NCI-H748 (cell line): ENCODE data around the gene LRATD1.
A peak's percentile ranks its signal among the peaks of the same experiment; 100 is the strongest.
"Not testable (repeated sequence)": the region's sequence is repeated elsewhere in the genome, so short reads cannot be mapped to it uniquely, and the experiment has no call there.

ENCODE experiments used
- DNase-seq: peaks from one replicate; lab custom pipeline; 2025; ENCODE audit not compliant: unreplicated experiment; lab: John Stamatoyannopoulos, UW

LRATD1 gene, protein sequence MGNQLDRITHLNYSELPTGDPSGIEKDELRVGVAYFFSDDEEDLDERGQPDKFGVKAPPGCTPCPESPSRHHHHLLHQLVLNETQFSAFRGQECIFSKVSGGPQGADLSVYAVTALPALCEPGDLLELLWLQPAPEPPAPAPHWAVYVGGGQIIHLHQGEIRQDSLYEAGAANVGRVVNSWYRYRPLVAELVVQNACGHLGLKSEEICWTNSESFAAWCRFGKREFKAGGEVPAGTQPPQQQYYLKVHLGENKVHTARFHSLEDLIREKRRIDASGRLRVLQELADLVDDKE

DNA sequence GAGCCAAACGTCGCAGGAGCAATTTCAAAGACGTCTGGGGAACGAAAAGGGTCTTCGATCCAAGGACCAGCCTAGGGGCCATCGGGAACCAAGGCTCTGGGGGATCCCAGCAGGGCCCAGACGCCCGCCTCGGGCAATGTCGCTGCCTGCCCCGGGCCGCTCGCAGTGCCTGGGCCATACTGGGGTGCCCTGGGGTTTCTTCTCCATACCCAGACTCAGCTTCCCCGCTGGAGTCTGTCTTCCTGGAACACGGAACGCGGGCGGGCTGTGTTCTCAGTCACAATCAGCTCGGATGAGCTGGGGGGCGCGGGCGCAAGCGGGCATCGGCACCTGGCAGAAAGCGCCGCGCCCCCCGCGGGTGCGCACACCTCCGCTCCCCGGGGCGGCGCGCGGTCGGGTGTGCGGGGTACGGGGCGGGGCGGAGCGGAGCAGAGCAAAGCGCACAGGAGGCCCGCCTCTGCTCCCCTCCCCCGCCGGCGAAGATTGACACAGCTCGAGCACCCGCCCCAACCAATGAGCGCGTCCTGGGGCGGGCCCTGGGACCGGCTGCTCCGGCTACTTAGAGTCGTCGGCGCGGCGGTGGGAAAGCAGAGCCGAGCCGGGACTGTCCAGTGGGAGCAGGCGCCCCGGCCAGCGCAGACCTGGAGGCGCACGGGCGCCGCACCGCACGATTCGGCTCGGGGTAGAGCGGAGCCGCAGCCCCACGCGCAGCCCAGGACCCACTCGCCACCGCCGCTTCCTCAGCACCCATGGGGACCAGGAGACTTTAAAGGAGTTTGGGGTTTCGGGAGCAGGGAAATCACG is at the start of gene LRATD1:
TSS of gene LRATD1 (plus strand) at position 585 of the 804 bp plus-strand sequence. CDS start 1,263 bp downstream, outside the sequence.
- peak; percentile 95 for DNase-seq

DNA sequence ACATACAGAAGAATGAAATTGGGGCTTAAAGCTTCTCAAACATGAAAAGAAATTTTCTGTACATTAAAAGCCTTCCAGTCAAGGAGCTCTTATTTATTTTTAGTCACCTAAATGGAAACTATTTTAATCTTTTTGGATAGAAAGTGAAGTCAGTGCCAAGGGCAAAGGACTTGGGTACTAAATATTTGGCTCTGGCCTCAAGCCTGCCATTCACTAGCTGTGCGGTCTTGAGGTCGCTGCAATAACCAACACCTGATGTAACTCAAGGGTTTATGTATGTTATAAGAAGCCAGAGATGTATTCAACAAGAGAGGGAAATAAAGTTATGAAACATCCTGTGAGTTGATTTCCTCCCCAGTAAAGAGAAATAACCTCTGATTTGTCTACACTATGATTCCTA is 49.5 kb upstream of the LRATD1 start:
- no peak for DNase-seq

DNA sequence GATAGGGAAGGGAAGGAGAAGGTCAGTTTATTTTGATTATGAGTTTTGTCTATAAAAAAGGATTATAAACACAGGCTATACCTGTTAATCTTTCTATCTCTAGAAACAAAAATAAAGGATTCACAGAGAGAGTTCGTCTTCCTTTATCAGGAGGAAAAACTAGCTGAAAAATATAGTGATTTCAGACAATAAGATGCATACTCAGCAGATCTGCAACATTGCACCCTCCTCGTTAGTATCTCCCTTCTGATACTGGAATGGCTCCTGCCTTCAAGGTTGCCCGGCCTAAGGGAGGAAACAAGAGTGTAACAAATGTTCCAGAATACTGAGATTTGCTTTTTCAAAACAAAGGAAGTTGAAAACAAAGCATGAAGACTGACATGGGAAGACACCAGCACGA is 48.7 kb upstream of the LRATD1 start:
- DNase-seq: no peak

DNA sequence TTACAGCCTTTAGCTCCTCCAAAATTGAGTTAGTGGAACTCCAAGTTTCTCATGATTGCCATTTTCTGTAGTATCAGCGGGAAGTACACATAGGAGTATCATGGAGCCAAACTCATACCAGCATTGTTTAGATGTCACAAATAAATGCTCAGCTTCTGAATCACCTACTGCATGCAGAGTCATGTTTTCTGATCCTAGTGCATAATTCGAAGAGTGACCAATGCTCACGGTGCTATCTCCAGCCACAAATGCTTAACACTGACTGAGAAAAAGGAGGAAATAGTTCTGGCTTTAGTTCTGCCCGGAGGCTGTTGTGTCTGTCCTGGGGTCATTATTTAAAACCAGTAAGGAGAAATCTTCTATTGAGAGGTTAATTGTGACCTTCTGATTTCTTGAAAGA is 45.4 kb upstream of the LRATD1 start:
- DNase-seq: no peak

DNA sequence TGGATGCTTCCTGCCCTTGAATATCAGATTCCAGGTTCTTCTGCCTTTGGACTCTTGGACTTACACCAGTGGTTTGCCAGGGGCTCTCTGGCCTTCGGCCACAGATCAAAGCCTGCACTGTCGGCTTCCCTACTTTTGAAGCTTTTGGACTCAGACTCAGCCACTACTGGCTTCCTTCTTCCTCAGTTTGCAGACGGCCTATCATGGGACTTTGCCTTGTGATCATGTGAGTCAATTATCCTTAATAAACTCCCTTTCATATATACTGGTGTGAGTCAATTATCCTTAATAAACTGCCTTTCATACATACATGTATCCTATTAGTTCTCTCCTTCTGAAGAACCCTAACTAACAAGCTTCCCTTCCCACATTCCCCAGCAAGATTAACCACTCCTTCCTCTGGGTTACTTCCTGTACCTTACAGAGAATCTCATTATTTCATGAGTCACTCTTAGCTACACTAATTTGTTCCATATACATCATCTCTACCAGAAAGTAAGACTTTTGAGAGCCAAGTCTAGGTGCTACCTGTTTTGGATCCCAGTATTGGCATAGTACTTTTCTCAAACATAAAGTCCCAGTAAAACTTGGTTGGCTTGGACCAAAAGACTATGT is 31.3 kb upstream of the LRATD1 start:
- DNase-seq: no peak

DNA sequence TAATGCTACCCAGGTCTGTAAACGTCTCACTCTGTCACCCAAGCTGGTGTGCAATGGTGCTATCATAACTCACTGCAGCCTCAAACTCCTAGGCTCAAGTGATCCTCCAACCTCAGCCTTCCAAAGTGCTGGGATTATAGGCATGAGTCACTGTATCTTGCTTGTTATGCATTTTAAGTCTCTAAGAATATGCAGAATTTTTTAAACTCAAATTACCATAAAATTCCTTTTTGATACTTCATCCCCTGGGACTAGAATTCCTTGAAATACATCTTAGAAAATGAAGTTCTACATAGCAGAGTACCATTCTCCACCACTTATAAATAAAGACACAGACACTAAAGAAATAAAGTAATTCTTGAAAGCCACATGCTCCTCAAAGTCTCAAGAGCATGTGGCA is 30.2 kb upstream of the LRATD1 start:
- no peak for DNase-seq

DNA sequence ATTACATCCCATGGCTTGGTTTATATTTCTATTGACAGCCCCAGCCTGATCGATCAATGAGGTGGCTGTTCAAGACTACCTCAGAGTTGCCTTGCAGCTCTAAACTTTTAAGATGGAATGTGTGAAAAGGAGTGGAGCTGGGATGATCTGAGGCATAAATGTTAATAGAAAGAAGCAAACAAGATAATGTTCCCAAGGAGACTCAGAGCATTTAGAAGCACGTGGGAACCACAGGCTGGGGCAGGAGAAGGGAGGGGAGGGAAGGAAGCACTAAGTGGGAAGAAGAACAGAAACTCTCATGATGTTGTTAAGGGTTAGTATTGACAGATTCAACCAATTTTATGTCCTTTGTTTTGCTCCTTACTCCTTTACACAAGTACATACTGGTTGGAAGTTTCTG is 28.8 kb upstream of the LRATD1 start:
- no peak for DNase-seq

DNA sequence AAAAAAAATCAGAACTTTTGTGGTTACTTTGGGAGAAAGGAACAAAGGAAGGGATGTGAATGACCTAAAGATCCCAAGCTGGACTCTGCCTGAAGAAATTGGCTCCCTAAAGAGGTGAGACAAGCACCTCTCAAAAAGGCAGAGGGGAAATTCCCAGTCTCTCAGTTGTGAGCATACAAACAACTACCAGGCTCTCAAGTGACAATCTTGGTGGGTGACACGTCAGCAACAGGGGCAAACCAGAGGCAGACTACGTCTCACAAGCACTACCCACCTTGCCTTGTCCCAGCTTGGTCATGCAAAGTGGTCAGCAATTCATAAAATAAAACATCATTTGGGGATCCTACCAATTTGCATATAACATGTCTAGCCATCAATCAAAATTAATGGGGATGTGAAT is 24.3 kb upstream of the LRATD1 start:
- no peak for DNase-seq

DNA sequence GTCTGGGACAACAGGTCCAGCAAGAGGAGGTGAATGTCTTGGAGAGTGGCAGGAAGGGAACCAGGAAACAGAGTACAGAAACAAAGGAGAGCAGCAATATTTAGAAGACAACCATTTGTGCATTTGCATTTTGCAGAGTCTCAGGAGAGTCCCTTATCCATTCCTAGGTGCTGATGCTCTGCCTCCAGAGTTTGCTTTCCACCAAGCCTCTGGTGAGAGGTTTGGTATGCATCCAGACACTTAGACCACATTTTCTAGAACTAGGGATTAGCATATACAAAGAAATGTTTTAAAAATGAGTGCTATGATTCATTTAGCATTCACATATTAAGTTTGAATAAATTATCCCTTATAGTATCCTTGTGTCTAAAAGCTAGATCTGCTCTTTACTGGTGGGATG is 18.5 kb upstream of the LRATD1 start:
- no peak for DNase-seq

DNA sequence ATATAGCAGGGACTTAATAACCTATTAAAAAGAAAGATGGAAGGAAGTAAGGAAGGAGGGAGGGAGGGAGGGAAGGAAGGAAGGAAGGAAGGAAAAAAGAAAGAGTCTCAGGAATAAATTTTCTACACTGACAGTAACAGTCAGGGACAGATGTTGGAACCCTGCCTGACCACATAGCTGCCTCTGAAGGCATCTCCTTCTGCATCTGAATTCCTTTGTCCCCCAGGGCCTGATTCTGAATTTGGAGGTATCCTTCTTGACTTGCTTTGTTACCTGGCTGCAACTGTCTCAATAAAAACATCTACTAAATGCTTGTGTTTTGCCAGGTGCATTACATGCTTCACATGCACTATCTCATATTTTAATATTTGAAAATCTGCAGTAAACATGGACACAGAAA is 17.4 kb upstream of the LRATD1 start:
- no peak for DNase-seq

DNA sequence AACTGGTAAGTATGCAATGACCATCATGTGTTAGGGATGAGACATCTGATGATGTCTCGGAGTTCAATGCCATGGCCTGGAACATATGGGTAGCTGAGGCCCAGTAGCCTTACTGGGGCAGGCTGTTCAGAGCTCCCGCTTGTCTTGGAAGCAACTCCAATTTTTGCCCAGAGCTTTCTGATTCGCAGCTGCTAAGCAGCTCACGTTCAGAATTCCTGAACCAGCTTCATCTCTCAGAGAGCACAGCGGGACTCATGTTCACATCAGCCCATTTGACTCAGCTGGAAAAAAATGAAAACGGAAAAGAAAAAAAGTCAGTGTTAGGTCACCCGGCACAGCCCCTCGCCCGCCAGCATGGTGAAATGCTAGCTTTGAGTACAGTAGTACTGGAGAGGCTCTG is 16.8 kb upstream of the LRATD1 start:
- DNase-seq: no peak

DNA sequence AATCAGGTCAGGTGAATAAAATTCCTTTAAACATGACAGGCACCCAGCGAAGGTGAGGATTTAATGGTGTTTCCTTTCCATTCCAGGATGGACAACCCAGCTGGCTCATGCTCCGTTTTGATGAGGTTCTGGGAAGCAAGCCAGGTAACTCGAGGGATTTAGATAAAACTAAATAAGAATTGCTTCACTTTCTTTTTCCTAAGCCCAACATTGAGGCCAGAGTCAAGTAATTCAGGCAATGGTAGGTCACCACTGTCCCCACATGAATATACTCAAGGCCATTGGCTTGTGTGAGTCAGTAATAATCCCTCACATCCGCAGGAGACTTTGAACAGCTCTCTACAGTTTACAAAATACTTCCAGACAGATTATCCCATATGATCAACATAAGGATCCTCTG is 16.2 kb upstream of the LRATD1 start:
- DNase-seq: no peak

DNA sequence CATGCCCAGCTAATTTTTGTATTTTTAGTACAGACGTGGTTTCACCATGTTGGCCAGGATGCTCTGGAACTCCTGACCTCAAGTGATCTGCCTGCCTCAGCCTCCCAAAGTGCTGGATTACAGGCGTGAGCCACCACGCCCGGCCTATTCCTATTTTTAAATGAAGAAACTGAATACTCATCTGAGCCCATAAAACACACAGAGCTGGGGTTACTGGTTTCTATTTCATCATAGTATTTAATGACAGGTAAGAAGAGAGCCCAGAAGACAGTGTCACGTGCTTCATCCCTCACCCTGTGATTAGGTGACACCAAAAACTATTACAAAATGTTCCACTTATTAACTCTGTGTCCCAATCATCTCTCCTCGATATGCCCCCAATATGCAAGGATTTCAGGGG is 15.6 kb upstream of the LRATD1 start:
- DNase-seq: no peak

DNA sequence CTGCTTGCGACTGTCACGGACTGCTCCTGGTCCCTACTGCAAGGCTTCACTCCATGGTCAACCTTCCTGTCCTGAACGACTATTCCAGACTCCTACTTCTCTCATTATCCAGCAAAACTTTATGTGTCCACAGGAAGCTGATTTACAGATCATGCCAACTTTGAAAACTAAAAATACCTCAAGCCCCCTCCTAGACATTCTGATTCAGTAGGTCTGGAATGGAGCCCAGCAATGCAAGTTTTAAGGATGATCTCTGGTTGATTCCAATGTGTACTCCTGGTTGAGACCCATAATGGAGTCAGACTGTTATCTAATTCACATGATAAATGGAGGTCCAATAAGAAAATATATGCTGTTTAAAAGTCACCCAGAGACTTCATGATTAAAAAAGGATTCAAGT is 13.1 kb upstream of the LRATD1 start:
- no peak for DNase-seq

DNA sequence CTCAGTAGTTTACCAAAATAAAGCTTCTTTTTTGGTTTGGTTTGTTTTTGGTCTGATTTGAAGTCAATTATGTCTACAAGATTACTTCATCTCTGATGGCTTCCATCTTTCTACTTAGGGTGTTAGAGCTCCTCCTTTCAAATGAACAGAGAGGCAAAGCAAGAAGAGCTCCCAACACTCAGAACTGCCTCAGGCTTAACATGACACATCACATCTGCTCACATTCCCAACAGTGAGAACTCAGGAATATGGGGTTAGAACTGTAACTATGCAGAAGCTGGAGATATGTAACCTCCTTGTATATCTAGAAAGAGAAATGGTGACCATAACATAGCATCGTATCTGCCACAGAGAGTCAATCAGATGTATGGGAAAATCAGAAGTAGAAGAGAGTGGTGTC is 11.4 kb upstream of the LRATD1 start:
- no peak for DNase-seq

DNA sequence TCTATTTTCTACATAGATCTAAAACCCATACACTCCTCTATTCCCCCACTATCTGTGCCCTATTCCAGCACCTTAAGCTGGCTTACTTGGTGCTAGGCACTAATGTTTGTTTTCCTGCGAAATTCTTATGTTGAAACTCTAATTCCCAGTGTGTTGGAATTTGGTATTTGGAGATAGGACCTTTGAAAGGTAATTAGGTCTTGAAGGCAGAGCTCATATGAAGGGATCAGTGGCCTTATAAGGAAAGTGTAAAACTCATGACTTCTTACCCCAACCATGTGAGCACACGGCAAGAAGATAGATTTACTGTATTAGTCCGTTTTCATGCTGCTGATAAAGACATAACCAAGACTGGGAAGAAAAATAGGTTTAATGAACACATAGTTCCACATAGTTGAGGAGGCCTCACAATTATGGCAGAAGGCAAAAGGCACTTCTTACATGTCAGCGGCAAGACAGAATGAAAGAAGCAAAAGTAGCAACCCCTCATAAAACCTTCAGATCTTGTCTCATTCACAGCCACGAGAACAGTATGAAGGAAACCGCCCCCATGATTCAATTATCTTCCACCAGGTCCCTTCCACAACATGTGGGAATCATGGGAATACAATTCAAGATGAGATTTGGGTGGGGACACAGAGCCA is 10.5 kb upstream of the LRATD1 start:
- no peak for DNase-seq

DNA sequence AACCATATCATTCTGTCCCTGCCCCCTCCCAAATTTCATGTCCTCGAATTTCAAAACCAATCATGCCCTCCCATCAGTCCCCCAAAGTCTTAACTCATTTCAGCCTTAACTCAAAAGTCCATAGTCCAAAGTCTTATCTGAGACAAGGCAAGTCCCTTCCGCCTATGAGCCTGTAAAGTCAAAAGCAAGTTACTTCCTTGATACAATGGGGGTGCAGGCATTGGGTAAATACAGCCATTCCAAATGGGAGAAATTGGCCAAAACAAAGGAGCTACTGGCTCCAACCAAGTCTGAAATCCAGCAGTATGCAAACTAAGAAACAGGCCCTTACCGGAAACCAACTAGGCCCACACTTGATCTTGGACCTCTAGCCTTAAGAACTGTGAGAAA is 10.0 kb upstream of the LRATD1 start:
- not testable (repeated sequence) for DNase-seq

DNA sequence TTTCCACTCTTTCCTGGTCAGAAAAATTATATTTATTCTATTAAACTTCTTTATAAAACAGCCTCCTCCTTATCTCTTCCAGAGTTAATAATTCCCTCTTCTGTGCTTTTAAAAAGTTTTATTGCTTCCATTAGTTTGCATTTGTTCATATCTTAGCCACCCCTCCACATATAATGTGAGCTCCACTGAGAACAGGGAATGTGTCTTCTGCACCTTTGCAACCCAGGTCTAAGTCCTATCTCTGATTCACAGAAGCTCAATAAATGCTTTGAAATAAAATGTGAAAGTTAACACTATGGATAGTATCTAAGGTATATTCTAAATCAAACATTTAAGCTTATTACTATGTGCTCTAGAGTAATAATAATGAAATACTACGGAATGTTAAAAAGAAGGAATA is 9.3 kb upstream of the LRATD1 start:
- no peak for DNase-seq

DNA sequence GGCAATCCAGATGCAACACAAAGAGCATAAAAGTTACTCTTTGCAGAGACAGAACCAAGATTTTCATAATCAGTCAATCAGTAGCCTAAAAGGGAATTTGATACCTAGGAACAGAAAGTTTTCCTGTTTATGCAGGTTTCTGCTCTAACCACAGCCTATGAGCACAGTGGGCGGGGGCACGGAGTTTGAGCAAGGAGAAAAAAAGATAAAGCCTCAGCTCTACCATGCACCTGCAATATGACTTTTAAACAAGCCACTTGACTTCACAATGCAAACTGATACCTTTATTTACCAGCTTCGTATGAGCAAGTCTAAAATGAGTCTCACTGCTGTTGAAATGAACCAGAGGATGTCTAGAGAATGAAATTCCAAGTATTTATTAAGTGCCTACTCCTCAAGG is 5.6 kb upstream of the LRATD1 start:
- DNase-seq: peak; percentile 81

DNA sequence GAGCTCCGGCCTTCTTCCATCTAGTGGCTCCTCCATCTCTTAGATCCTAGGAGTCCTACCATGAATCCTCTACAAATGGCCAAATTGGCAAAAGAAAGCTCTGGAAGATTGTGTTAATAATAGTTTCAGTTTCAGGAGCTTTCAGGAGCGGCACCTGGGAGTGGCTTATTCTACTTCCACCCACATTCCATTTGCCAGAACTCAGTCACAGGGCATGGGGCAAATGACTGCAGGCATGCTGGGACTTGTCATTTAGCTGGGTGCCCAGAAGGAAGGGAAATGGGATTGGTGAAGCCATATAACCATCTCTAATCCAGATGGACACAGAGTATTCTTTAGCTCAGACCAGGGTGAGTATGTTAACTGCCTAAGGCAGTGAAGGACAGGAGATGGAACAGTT is 3.6 kb upstream of the LRATD1 start:
- no peak for DNase-seq

DNA sequence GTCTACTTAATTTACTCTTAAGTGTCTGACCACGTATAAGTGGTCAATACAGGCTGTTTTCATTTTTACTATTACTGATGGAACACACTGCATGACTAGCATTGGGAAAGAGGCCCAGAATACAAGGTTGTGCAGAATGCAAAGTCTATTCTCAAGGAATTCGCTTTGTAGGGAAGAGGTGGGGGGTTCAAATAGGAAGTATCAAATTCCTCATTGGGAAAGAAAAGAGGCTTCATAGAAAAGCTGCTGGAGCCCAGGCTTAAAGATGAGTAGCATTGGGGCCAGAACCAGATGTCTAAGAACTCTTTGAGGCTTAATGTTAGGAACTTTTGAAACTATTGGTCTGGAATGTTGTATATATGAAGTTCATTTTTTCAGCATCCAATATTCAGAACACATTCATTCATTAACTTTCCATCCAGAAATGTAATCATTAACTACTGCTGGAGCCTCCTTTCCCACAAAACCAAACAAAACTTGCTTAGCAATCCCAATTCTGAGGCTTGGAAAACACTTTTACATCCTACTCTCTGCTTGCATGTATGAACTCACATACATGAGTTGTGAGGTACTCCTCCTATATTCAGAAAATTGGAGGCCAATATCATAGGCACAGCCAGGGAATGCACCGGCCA is 994 bp upstream of the LRATD1 start:
- no peak for DNase-seq
